ENCODE measurements around the gene CUEDC1. TPM values are rescaled to one million over a fixed set of nuclear protein-coding genes. Genes with fewer than 3 reads are reported as not detected.

The CUEDC1 gene
- total and polyA plus RNA-seq, 2 of the 4 experiments (the other 2 are of a cell fraction): 4.1 to 21.2 TPM

- no peak overlapping the region for H3K56ac ChIP-seq (ENCODE audit: extremely low read depth, insufficient read depth, low read length)
- H2BK15ac ChIP-seq (ENCODE audit: low read depth, low read length): no peak overlapping the region
- no peak overlapping the region for H3K4me2 ChIP-seq (ENCODE audit: low read depth, low read length)
- no peak overlapping the region for H4K91ac ChIP-seq (ENCODE audit: insufficient read depth, low read depth, low read length)
- no peaks in the 10 kb centered on the region for H3K9me1 ChIP-seq (ENCODE audit: insufficient read depth, low read length)
- H3K4ac ChIP-seq (ENCODE audit: low read depth, low read length): no peak overlapping the region
- no peak overlapping the region for H2AK5ac ChIP-seq (ENCODE audit: low read depth, low read length)
- 0 out of 2 replicates have a peak, but pooled peaks cover 2% of the 10 kb centered on the region for H3K4me1 ChIP-seq (ENCODE audit: control insufficient read depth, insufficient read depth, low read length)
- DNase-seq (no peak), ATAC-seq (ENCODE audit: low read depth) (no peak)
- no peak overlapping the region for H3K23ac ChIP-seq (ENCODE audit: low read depth, low read length)
- TF ChIP-seq RFX5 (IDR thresholded peaks at IDR 0.05; ENCODE audit: low read depth, low read length): no peak
- TF ChIP-seq POLR2A (IDR thresholded peaks at IDR 0.05; ENCODE audit: low read depth, low read length): no peak
- no peak for TF ChIP-seq USF2 (IDR thresholded peaks at IDR 0.05; ENCODE audit: low read depth, low read length)
- no peak for TF ChIP-seq FOS (IDR thresholded peaks at IDR 0.05; ENCODE audit: low read depth, low read length)
- no peak for TF ChIP-seq MAZ (IDR thresholded peaks at IDR 0.05; ENCODE audit: borderline replicate concordance, low read depth, low read length)
- TF ChIP-seq SMC3 (IDR thresholded peaks at IDR 0.05; ENCODE audit: low read depth, low read length): no peak
- no peak for TF ChIP-seq CHD1 (IDR thresholded peaks at IDR 0.05; ENCODE audit: low read depth, low read length)
- no peak for TF ChIP-seq CEBPB (IDR thresholded peaks at IDR 0.05; ENCODE audit: low read depth, low read length)
- TF ChIP-seq CTCF (conservative IDR thresholded peaks at IDR 0.05; ENCODE audit: low read depth, low read length): no peak
- TF ChIP-seq NFE2L2 (IDR thresholded peaks at IDR 0.05; ENCODE audit: low read depth, low read length): no peak
- TF ChIP-seq, protein P1, sequence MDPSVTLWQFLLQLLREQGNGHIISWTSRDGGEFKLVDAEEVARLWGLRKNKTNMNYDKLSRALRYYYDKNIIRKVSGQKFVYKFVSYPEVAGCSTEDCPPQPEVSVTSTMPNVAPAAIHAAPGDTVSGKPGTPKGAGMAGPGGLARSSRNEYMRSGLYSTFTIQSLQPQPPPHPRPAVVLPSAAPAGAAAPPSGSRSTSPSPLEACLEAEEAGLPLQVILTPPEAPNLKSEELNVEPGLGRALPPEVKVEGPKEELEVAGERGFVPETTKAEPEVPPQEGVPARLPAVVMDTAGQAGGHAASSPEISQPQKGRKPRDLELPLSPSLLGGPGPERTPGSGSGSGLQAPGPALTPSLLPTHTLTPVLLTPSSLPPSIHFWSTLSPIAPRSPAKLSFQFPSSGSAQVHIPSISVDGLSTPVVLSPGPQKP (IDR thresholded peaks at IDR 0.05; ENCODE audit: borderline replicate concordance, low read depth, low read length): no peak
- no peak for TF ChIP-seq MXI1 (IDR thresholded peaks at IDR 0.05; ENCODE audit: borderline replicate concordance, low read depth, low read length)
- TF ChIP-seq RCOR1 (IDR thresholded peaks at IDR 0.05; ENCODE audit: insufficient replicate concordance, low read length): no peak
- no peak for TF ChIP-seq MAFK (IDR thresholded peaks at IDR 0.05; ENCODE audit: low read depth, low read length)
- TF ChIP-seq BHLHE40 (IDR thresholded peaks at IDR 0.05; ENCODE audit: low read depth, low read length): no peak
- TF ChIP-seq RAD21 (IDR thresholded peaks at IDR 0.05; ENCODE audit: low read length): no peak
- no peak overlapping the region for H4K5ac ChIP-seq (ENCODE audit: low read depth, low read length)
- dilution Hi-C loops (cut with HindIII; ENCODE audit: low sequenced_read_pairs, unreplicated experiment) (no loop called here), in situ Hi-C loops (cut with MboI; ENCODE audit: low sequenced_read_pairs) (no loop called here), intact Hi-C loops (cut with micrococcal nuclease) (no loop called here)
- H2AFZ ChIP-seq (replicated peaks; ENCODE audit: low read length, poor library complexity): no peak overlapping the region
- no peaks in the 10 kb centered on the region for H3K27me3 ChIP-seq (ENCODE audit: control insufficient read depth, insufficient read depth, low read length)
- no peaks in the 10 kb centered on the region; the same call in 1 of the 2 replicates for H4K20me1 ChIP-seq (ENCODE audit: insufficient read depth, low read length)
- H2BK20ac ChIP-seq (ENCODE audit: low read depth, low read length): no peak overlapping the region
- H3K18ac ChIP-seq (ENCODE audit: low read depth, low read length): no peak overlapping the region
- peaks cover 9% of the 10 kb centered on the region for H3K36me3 ChIP-seq (ENCODE audit: control insufficient read depth, insufficient read depth, low read length)
- no peak overlapping the region for H2BK5ac ChIP-seq (ENCODE audit: low read depth, low read length, poor library complexity, severe bottlenecking)
- no CpG with 5 or more reads among the region's 2 CpGs for whole genome bisulfite sequencing, 2 experiments (ENCODE audit: extremely low coverage in 2 of 2, insufficient read length in 1 of 2)
- H3K4me3 ChIP-seq (ENCODE audit: insufficient read depth, low read depth, low read length): no peak overlapping the region
- no peak overlapping the region for H2BK120ac ChIP-seq (ENCODE audit: low read depth, low read length)
- no peaks in the 10 kb centered on the region for H3K9me3 ChIP-seq (ENCODE audit: control insufficient read depth, insufficient read depth, low read length)
- no TSS peak for BruUV-seq (replicated peaks)
- H3K27ac ChIP-seq (ENCODE audit: insufficient read depth, low read length): no peak overlapping the region
- H3K79me1 ChIP-seq (ENCODE audit: low read depth in 1 of 2, low read length in 2 of 2): no peaks in the 10 kb centered on the region; a peak in 1 of 4 replicates
- no peak overlapping the region for H4K8ac ChIP-seq (ENCODE audit: low read depth in 2 of 2, low read length in 2 of 2)
- H3K14ac ChIP-seq (replicated peaks; ENCODE audit: low read depth, low read length): no peak overlapping the region
- POLR2A ChIA-PET (ENCODE audit: unreplicated experiment): no interaction called here
- no peak overlapping the region for H3K9ac ChIP-seq (ENCODE audit: low read depth, low read length)
- H2AK9ac ChIP-seq (replicated peaks; ENCODE audit: low read depth, low read length, poor library complexity): no peak overlapping the region
- CTCF ChIA-PET: interaction anchor here (0.5 to 1.2 kb wide), 2 partner anchors 701 to 705 kb away, joined by 3 read pairs; no protein-coding TSS in a partner anchor
Observed at GRCh38 chr17:57835333-57835900, 119.8 kb downstream of the CUEDC1 start.

All from IMR-90 (cell line).